Measurements from ENCODE around the gene FBN1. TPM values are rescaled to one million over a fixed set of nuclear protein-coding genes. Genes with fewer than 3 reads are reported as not detected.

Gene FBN1
- total and polyA plus RNA-seq, 12 donors, result 5.6 to 84.6 (median 54.5) TPM

GRCh38 chr15:48657950-48658591 lies 12.6 kb upstream of the FBN1 start:
- no peaks in the 10 kb centered on the region for H3K27me3 ChIP-seq
- TF ChIP-seq POLR2A (IDR thresholded peaks at IDR 0.05), result no peak
- TF ChIP-seq CTCF (IDR thresholded peaks at IDR 0.05), result no peak
- intact Hi-C loops (cut with DNase I), result no loop called here
- no peak overlapping the region for H3K27ac ChIP-seq
- DNase-seq, result no peak
- H3K4me1 ChIP-seq (replicated peaks in 1 of 2), result no peaks in the 10 kb centered on the region
- WGBS, 4 donors, result 64 to 82% (median 74%) methylated on average over 6 to 7 of the region's 7 CpGs
- no peaks in the 10 kb centered on the region for H3K36me3 ChIP-seq (replicated peaks in 1 of 2)
- no peak overlapping the region for H3K4me3 ChIP-seq
- H3K9me3 ChIP-seq (replicated peaks in 1 of 3), result no peaks in the 10 kb centered on the region

GRCh38 chr15:48654801-48655200 lies 9.3 kb upstream of the FBN1 start:
- 89 to 98% (median 93%) methylated on average over 1 of the region's 1 CpG for WGBS, 4 donors
- Histone ChIP-seq H3K4me3 (no peak overlapping the region), H3K36me3 (replicated peaks in 1 of 2) (no peaks in the 10 kb centered on the region), H3K4me1 (replicated peaks in 1 of 2) (no peaks in the 10 kb centered on the region), H3K27ac (no peak overlapping the region), H3K27me3 (no peaks in the 10 kb centered on the region), H3K9me3 (replicated peaks in 1 of 3) (no peaks in the 10 kb centered on the region)
- intact Hi-C loops (cut with DNase I), result no loop called here
- DNase-seq, result no peak
- TF ChIP-seq POLR2A (IDR thresholded peaks at IDR 0.05), result no peak
- TF ChIP-seq CTCF (IDR thresholded peaks at IDR 0.05), result no peak

GRCh38 chr15:48653913-48654670 lies 8.6 kb upstream of the FBN1 start:
- Histone ChIP-seq H3K27ac (no peak overlapping the region), H3K9me3 (replicated peaks in 1 of 3) (no peaks in the 10 kb centered on the region), H3K4me1 (replicated peaks in 1 of 2) (no peaks in the 10 kb centered on the region), H3K4me3 (no peak overlapping the region), H3K36me3 (replicated peaks in 1 of 2) (no peaks in the 10 kb centered on the region), H3K27me3 (no peaks in the 10 kb centered on the region)
- intact Hi-C loops (cut with DNase I), result no loop called here
- DNase-seq, result no peak
- WGBS, 4 donors, result 81 to 87% (median 85%) methylated on average over 9 of the region's 9 CpGs
- TF ChIP-seq CTCF (IDR thresholded peaks at IDR 0.05) (no peak), POLR2A (IDR thresholded peaks at IDR 0.05) (no peak)

GRCh38 chr15:48653216-48653615 lies 7.7 kb upstream of the FBN1 start:
- intact Hi-C loops (cut with DNase I), result no loop called here
- no peaks in the 10 kb centered on the region for H3K9me3 ChIP-seq (replicated peaks in 1 of 3)
- H3K4me1 ChIP-seq (replicated peaks in 1 of 2), result no peaks in the 10 kb centered on the region
- 86 to 97% (median 90%) methylated on average over 4 of the region's 4 CpGs for WGBS, 4 donors
- H3K27ac ChIP-seq, result no peak overlapping the region
- H3K27me3 ChIP-seq, result no peaks in the 10 kb centered on the region
- no peaks in the 10 kb centered on the region for H3K36me3 ChIP-seq (replicated peaks in 1 of 2)
- no peak overlapping the region for H3K4me3 ChIP-seq
- no peak for TF ChIP-seq CTCF (IDR thresholded peaks at IDR 0.05)
- TF ChIP-seq POLR2A (IDR thresholded peaks at IDR 0.05), result no peak
- DNase-seq, result no peak

All from adrenal gland (tissue), 12 donors.